Thymus (tissue), 11 donors: ENCODE results near the gene SOX4. TPM values are rescaled to one million over a fixed set of nuclear protein-coding genes. Genes with fewer than 3 reads are reported as not detected.

Experiments used
- DNase-seq, 9 donors: peaks; one replicate each; pipeline ENCODE4 v3.0.0-alpha.2; 2013; ENCODE audit warnings: low spot score in 9 of 9, low read depth in 6 of 9, missing footprints in 1 of 9
- H3K27ac ChIP-seq, 2 donors: one replicate each; pipeline ENCODE4 v1.5.1; 2013; ENCODE audit warnings: control low read depth in 1 of 2, low read depth in 1 of 2, low read length in 1 of 2, mild to moderate bottlenecking in 1 of 2, moderate library complexity in 1 of 2
- H3K27me3 ChIP-seq, 2 donors: one replicate each; pipeline ENCODE4 v1.5.1; 2013; ENCODE audit warnings: low read length in 1 of 2; ENCODE audit not compliant: control insufficient read depth in 2 of 2, insufficient read depth in 1 of 2
- H3K36me3 ChIP-seq, 2 donors: one replicate each; pipeline ENCODE4 v1.5.1; 2013; ENCODE audit warnings: low read length in 1 of 2, mild to moderate bottlenecking in 1 of 2, moderate library complexity in 1 of 2; ENCODE audit not compliant: control insufficient read depth in 2 of 2, insufficient read depth in 2 of 2
- H3K4me1 ChIP-seq, 2 donors: one replicate each; pipeline ENCODE4 v1.5.1; 2013; ENCODE audit warnings: low read length in 2 of 2; ENCODE audit not compliant: control insufficient read depth in 2 of 2, insufficient read depth in 2 of 2
- H3K4me3 ChIP-seq, 2 donors: one replicate each; pipeline ENCODE4 v1.5.1; 2013; ENCODE audit warnings: low read length in 2 of 2, control low read depth in 1 of 2, mild to moderate bottlenecking in 1 of 2
- H3K9me3 ChIP-seq, 2 donors: one replicate each; pipeline ENCODE4 v1.5.1; 2013; ENCODE audit warnings: low read length in 1 of 2, mild to moderate bottlenecking in 1 of 2; ENCODE audit not compliant: control insufficient read depth in 2 of 2, insufficient read depth in 1 of 2
- WGBS: extraction: QIAGEN DNeasy Blood & Tissue Kit; methylation state at CpG from one replicate; pipeline ENCODE4 v1.1.7; 2013; 5-methylcytosine and 5-hydroxymethylcytosine counted together
- polyA plus RNA-seq: library from polyadenylated mRNA; stranded (reverse); fragments of 200-250 nt; gene quantifications from one replicate; pipeline ENCODE4 v1.2.3, GENCODE V29; 2013
- total RNA-seq: library from RNA; stranded (reverse); fragments of 120-200 nt; gene quantifications from one replicate; pipeline ENCODE4 v1.2.4, GENCODE V29; 2013
- donor health status: healthy.

The SOX4 gene
- total and polyA plus RNA-seq, 2 donors, result 58.0 to 85.7 TPM

- Histone ChIP-seq H3K9me3 (peaks cover 0 to 14% of the 10 kb centered on the region in 2 donors), H3K36me3 (no peaks in the 10 kb centered on the region), H3K27me3 (no peaks in the 10 kb centered on the region), H3K4me3 (no peak overlapping the region), H3K27ac (no peak overlapping the region), H3K4me1 (no peaks in the 10 kb centered on the region)
- 96% methylated on average over 5 of the region's 5 CpGs for WGBS
- no peak for DNase-seq
Measured at GRCh38 chr6:21639316-21639715, 45.8 kb downstream of the SOX4 start.
